Superior temporal gyrus (tissue), 1 donor: ENCODE results near the gene SVIL.
"Not testable (repeated sequence)": the region's sequence is repeated elsewhere in the genome, so short reads cannot be mapped to it uniquely, and the experiment has no call there.

ENCODE experiments used
- DNase-seq: peaks from one replicate; pipeline ENCODE4 v3.0.0-alpha.2; 2016; ENCODE audit errors: extremely low spot score

SVIL gene

DNA sequence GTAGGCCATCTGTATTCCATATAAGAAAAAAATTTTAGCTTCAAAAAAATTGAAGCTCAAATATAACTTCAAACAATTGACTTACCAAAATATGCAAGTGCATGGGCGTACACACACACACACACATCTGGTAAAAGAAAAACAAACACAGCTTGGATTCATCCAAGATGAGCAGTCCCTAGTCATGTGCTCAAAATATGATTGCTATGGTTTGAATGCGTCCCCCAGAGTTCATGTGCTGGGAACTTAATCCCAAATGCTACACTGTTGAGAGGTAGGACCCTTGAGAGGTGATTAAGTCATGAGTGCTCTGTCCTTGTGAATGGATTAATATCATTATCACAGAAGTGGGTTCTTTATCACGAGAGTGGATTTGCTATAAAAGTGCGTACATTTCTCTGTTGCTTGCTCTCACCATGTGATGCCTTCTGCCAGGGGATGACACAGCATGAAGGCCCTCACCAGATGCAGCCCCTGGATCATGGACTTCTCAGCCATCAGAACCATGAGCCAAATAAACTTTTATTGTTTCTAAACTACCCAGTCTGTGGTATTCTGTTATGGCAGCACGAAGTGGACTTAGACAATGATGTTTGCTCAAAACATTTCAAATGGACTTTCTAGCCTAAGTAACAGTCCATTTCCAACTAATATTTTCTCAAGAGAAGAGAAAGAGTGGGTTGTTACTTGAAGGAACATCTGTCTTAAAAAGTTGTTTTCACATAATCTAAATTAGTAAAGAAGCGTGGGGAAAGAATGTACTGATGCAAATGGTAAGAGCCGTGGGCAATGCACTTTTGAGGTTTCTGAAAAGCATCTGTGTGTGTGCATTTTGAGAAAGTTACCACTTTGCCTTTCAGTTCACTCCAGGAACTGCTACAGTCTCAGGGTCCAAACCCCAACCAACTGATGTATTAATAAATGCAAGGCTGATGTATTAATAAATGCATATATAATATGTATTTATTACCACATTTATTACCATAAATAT is 15.1 kb upstream of the SVIL start:
- DNase-seq = no peak

GRCh38 chr10:29648983-29649268 is 14.2 kb upstream of the SVIL start:
- no peak for DNase-seq

- DNase-seq = no peak
Observed at GRCh38 chr10:29648114-29648982, 13.6 kb upstream of the SVIL start.

DNA sequence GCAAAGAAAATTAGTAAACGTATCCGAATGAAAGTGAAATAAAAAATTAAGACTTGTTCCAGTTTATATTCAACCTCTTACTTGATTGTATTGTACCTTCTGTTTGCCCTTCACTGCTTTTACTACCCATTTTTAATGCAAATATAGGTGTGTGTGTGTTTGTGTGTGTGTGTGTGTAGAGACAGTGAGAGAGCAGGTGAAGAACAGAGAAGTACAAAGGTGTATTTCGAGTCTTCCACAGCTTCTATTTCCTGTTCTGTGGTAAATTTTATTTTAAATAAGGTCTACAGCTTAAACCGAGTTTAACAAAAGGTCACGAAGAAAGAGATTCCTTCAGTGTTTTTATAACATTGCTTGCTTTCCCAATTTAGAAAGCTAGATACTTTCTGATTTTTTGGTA is 12.7 kb upstream of the SVIL start:
- no peak for DNase-seq

- no peak for DNase-seq
Observed at GRCh38 chr10:29646960-29647461, 12.2 kb upstream of the SVIL start.

DNA sequence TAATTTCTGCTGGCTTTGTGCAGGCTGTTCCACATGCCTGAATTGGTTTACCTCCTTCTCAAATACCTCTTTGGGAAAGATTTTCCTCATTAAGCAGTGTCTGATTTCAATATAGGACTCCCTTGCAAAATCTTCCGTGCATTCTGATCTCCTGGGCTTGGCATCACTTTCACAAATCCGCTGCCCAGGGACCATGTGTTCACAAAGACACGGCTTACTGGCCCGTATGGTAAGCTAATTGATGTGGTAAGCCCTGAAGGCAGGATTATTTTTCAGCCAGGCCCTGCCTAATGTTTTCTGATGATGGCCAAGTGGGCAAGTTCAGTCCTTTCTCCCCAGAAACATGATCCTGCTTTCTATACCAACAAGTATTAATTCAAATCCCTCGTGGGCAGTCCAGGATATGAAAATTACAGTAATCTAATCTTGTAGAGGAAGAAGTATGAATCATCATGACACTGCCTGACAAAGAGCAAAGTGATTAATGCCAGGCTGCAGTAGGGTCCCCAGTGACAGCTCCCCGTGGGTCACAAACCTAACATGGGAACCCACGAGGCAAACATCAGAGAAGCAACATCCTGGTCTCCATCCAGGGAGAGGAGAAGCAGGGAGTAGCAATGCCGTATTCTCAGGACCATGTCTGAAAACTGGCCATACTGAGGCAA is 11.6 kb upstream of the SVIL start:
- DNase-seq = no peak

DNA sequence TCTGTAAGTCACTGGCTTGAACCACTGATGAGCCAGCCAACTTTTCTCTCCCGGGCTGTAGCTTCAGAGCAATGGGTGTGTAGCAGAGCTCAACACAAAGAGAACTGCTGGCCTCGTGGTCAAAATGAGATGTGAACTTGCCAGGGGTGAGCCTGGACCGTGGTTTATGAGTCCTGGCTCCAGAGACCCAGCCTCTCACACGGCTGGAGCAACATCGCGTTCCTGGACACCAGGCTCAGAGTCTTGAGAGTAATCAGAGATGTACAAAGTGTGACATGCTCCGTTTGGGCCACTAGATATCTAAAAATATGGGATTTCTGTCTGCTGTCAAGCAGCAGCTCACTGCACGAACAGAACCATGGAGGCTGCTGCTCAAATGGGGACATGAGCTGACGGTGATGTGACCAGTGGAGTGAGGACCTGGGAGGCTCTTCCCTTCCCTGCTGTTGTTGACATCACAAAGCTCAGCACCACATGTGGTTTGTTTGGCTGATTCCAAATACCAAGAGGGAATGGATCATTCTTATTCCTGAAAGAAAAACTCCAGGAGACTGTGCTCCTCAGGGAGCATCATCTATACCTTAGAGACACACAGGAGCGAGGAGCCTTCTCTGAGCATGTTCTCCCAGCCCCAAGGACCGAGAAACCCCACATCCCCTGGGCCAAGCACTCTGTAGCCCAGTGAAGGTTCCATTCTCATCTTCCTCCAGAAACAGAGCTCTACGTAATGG is 9.2 kb upstream of the SVIL start:
- no peak for DNase-seq

DNA sequence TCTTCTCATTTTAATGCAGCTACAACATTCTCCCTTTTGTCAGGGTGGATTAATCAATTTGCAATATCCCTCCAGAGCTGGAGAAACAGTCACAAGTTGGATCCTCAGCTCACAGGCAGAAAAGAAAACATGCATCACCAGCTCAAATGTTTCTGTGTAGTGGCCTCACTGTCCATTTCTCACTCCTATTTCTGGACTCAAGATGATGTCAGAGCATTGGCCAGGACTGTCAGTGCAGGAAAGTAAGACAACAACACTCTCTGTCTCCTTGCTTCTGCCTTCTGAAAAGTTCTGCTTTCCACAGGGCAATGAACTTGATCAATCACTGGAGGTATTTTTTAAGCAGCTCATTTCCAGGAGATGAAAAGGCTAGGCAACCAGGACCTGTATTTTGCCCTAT is 8.2 kb upstream of the SVIL start:
- DNase-seq = no peak

DNA sequence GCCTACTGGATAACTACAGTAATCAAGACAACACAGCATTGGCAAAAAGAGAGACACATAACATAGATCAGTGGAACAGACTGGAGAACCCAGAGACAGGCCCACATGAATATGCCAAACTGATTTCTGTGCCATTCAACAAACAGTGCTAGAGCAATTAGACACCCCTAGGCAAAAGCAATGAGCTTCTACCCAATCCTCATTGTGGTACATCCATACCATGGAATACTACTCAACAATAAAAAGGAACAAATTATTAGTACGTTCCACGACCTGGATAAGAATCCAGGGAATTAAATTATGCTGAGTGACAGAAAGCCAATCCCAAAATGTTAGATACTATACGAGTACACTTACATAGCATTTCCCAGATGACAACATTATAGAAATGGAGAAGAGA is 2.8 kb upstream of the SVIL start:
- DNase-seq = no peak

DNA sequence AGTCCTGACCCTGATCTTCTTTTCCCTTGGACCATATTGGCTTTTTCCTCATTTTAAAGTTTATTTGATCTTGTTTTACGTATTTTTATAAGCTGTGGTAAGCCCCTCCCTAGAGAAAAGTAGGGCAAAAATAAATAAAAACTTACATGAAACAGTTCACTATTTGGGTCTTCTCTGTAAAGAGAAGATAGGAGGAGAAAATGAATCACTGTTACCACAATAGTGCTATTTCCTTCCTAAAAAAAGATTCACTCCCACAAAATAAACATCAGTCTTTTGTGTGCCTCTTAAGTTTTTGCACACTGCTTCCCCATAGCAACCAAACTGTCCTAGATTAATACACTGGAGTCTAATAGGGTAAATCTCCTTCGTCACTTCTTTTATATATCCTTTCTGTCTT is 1.4 kb upstream of the SVIL start:
- no peak for DNase-seq

DNA sequence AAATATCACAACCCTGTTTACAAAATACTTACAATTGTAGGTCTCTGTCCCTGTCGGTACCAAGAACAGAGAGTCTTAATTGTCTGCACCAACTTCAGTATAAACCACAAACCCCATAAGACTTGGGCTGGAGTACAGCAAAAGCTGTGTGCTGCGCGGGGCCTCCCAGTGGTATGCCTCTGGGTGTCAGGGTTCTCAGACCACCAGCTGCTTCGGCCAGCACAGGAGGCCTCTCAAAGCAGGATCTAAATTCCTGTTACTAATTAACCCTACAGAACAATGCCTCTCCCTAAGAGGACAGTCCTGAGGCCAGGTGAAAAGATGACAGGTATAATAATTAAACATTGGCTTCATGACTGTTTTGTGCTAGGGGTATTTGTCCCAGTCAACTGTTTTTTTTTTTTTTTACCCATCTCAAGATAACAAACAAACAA is 957 bp upstream of the SVIL start:
- DNase-seq = no peak

DNA sequence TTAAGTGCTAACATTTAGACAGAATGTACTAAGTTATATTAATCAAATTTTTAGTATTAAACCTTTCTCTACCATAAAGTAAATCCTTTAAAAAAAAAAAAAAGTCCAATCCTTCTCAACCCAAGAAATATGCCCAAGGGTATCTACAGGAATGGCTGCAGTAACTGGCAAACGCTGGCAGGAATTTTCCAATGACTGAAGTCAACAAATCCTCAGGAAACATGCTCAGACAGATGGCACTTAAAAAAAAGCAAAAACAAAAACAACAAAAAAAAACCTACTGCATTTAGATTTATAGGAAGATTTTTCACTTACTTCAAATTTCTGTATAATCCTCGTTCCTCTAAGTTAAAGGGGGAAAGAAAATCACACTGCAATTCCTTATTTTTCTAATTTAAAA is 666 bp downstream of the SVIL start:
- no peak for DNase-seq

DNA sequence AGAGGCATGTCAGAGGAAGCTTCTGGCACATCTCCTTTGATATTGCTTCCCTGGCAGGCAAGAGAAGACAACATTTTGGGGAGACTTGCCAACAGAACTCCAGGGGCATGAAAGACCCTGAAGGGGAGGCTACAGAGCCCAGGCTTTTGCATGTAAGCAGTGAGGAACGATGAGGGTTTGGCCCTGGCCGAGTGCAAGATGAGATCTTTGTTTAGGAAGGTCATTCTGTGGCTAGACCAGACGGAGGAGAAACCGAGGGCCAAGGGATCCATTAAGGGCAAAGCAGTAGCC is 3.8 kb downstream of the SVIL start:
- no peak for DNase-seq

- DNase-seq = no peak
Observed at GRCh38 chr10:29630205-29631048, 4.3 kb downstream of the SVIL start.

- DNase-seq = no peak
Observed at GRCh38 chr10:29628912-29629526, 5.8 kb downstream of the SVIL start.

- no peak for DNase-seq
Observed at GRCh38 chr10:29628311-29628710, 6.5 kb downstream of the SVIL start.

- DNase-seq = no peak
Observed at GRCh38 chr10:29627201-29628132, 7.3 kb downstream of the SVIL start.

DNA sequence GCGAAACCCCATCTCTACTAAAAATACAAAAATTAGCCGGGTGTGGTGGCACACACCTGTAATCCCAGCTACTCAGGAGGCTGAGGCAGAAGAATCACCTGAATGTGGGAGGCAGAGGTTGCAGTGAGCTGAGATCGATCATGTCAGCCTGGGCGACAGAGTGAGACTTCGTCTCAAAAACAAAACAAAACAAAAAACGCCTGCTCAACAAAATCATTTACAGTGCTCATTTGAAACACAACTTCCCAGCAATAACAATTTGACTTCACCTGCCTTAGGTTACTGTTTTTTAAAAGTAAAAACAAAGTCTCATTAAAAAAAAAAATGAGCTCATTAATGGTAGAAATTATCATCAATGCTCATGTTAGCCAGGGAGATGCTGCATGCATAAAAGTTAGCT is 10.4 kb downstream of the SVIL start:
- DNase-seq = not testable (repeated sequence)

GRCh38 chr10:29623797-29624196 is 11.0 kb downstream of the SVIL start:
- DNase-seq = no peak
